ENCODE measurements around the gene ATXN1L. TPM values are rescaled to one million over a fixed set of nuclear protein-coding genes. Genes with fewer than 3 reads are reported as not detected.
"Not testable (repeated sequence)": the region's sequence is repeated elsewhere in the genome, so short reads cannot be mapped to it uniquely, and the experiment has no call there.

ATXN1L gene
- total RNA-seq, 1 donor from 2014 or later = 10.6 TPM

DNA sequence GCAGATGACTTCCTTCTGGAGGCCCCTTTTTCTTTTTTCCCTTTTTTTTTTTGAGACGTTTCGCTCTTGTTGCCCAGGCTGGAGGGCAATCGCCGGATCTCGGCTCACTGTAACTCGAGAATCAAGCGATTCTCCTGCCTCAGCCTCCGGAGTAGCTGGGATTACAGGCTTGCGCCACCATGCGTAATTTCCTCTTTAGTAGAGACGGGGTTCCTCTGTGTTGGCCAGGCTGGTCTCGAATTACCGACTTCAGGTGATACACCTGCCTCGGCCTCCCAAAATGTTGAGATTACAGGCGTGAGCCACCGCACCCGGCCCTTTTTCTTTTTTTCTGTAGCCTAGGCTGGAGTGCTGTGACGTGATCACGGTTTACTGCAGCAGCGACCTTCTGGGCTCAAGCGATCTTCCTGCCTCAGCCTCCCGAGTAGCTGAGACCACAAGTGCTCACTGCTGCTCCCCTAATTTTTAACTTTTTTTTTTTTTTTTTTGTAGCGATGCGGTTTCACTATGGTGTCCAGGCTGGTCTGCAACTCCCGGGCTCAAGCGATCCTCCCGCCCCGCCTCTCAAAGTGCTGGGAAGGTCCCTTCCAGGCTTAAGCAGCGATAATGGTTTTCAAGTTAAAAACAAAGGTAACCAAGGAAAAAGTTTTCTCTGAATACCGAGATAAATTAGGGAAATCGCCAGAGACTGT is 48.6 kb downstream of the ATXN1L start:
- DNase-seq (ENCODE audit: low read depth) = peak; percentile 56

DNA sequence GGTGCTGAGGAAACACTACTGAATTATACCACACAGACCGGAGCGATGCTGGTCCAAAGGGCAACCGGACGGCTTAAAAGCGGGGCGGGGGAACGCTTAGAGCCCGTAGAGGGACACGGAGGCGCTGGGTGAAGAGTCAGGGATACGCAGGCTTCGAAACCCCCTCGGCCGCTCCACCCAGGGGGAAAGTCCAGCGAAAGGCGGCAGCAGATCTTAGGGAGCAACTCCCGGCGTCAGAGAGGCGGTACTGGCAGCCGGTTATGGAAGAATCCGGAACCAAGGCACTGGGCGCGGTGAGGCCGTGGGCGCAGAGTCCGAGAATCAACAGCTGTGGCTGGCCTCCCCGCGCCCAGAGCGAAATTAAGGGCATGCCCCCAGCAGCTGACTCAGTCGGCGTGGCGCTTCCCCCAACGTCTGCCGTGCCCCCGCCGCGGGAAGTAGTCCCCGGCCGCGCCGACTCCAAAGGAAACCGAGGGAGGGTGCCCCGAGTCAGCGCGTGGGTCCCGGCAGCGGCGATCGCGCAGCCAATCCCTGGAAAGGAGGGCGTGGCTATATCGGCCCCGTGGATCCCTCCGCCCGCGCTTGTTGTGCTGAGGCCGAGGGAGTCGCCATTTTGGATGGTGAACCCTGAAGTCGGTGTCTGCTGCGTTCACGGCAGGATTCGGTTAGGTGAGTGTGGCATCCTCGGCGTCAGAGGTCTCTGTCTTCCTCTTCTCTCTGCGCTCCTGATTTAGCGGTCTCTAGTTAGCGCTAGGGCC is 49.3 kb downstream of the ATXN1L start, which contains the start of gene IST1:
Gene IST1 (plus strand): TSS at position 611 of the 758 bp plus-strand sequence. CDS start 20,110 bp downstream, outside the sequence.
- peak; percentile 99 for DNase-seq (ENCODE audit: low read depth)

DNA sequence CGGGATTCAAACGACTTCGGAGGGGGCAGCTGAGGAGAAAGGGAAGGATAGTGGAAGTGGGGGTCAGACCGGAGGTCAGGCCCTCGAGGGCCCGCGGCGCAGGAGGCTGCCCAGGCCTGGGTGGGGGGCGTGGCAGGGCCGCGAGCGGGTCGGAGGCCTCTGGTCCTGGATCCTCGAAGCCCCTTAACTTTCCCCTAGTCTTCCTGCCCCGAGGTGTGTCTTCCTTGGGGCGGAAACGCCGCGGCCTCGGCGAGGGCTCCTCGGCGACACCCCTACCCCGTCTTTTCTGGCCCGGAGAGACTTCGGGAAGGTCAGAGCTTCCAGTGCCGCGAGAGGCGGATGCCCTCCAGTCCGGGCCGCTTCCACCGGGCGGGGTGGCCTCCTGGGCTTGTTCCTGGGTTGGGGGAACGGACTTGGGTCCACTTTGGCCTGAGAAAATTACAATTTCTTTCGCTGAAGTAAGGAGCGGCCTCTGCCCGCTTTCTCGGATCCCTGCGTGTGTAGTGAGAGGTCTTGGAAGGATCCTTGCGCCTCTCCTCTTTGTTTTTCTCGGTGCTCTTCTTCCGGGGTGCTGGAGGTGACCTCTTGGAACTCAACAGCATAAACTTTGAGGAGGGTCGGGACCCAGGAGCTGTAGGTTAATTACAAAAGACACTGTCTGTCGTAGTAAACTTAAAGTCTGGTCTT is 50.0 kb downstream of the ATXN1L start:
- DNase-seq (ENCODE audit: low read depth) = peak; percentile 56

DNA sequence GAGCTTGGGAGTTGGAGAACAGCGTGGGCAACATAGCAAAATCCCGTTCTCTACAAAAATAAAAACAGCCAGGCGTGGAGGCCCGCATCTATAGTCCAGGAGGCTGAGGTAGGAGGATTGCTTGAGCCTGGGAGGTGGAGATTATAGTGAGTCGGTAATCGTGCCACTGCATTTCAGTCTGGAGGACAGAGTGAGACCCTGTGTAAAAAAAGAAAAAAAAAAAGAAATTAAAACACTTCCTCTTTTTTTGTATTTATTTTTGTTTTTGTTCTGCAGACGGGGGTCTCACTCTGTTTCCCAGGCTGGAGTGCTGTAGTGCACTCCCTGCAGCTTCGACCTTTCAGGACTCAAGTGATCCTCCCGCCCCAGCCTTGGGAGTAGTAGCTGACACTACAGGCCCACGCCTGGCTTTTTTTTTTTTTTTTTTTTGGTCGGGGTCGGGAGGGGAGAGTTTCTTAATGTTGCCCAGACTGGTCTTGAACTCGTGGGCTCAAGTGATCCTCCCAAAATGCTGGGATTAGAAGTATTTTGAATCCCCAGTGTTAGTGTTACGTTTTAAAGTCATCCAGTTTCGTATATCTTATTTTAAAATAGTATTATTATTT is 51.1 kb downstream of the ATXN1L start:
- no peak for DNase-seq (ENCODE audit: low read depth)

DNA sequence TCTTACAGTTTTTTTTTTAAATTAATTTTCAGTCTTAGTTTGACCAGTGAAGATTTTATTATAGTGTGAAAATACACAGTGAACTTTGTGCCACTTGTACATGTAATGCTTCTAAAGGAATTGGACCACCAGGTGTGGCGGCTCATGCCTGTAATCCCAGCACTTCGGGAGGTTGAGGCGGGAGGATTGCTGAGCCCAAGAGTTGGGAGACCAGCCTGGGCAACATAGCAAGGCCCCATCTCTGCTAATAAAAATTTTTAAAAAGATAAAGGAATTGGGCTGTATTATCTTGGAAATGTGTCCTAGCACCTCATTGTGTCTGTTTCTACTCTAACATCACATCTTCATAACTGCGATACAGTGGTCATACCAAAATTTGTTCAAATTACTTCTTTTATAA is 53.4 kb downstream of the ATXN1L start:
- DNase-seq (ENCODE audit: low read depth) = no peak

DNA sequence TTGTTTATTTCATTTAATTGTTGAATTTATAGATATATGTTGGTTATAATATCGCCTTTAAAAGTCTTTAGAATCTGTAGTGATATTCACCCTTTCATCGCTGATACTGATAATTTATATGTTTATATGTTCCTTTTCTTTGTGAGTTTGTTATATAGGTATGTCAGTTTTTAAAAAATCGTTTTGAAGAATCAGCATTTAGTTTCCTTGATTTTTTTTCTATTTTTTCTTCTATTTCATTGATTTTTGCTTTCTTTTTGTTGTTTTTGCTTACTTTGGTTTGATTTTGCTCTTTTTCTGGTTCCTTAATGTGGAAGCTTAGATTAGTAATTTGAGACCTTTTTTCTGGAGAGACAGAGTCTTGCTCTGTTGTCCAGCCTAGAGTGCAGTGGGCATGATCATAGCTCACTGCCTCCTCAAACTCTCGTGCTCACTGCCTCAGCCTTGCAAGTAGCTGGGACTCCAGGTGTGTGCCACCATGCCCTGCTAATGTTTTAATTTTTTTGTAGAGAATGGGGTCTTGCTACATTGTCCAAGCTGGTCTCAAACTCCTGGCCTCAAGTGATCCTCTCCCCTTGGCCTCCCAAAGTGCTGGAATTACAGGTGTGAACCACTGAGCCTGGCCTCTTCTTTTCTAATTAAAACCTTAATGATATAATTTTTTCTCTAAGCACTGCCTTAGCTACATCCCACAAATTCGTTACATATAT is 57.0 kb downstream of the ATXN1L start:
- DNase-seq (ENCODE audit: low read depth) = no peak

DNA sequence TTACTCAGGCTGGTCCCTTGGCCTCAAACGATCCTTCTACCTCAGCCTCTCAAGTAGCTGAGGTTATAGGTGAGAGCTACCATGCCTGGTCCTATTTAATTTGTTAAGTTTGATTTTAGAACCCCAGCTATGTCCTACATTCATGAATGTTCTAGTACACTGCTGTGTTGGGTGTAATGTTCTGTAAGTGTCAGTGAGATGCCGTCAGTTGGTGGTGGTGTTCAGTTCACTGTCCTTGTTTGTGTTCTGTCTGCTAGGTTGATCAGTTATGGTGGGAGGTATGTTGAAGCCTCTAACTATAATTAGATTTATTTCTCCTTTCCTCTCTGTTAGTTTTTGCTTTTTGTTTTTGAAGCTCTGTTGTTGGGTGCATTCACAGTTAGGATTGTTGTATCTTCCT is 57.8 kb downstream of the ATXN1L start:
- no peak for DNase-seq (ENCODE audit: low read depth)

DNA sequence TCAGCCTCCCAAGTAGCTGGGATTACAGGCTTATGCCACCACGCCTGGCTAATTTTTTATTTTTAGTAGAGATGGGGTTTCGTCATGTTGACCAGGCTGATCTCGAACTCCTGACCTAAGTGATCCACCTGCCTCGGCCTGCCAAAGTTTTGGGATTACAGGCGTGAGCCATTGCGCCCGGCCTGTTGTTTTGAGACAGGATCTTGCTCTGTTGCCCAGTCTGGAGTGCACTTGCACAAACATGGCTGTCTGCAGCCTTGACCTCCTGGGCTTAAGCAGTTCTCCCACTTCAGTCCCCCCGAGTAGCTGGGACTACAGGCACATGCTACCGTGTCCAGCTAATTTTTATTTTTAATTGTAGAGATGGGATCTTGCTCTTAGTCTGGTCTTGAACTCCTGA is 58.5 kb downstream of the ATXN1L start:
- no peak for DNase-seq (ENCODE audit: low read depth)

DNA sequence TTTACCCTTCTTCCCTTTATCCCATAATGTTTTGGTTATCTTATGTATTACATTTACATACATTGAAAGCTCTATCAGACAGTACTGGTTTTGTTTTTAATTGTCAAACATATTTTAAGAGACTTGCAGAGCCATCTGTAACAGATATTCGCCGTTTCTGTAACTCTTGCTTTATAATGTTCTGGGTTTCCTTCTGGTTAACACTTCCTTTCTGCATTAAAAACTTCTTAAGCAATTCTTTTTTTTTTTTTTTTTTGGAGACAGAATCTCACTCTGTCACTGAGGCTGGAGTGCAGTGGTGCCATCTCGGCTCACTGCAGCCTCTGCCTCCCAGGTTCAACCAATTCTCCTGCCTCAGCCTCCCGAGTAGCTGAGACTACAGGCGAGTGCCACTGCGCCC is 60.0 kb downstream of the ATXN1L start:
- not testable (repeated sequence) for DNase-seq (ENCODE audit: low read depth)

Other genes with a start within 250 kb of the ATXN1L start
- gene MARVELD3, start 219.8 kb upstream of the ATXN1L start, total RNA-seq = not detected in 2 replicates
- 6.9 and 9.1 TPM in 2 replicates for gene PHLPP2, start 121.3 kb upstream of the ATXN1L start, total RNA-seq
- 56.2 and 60.6 TPM in 2 replicates for gene AP1G1, start 37.1 kb upstream of the ATXN1L start, total RNA-seq
- gene ZNF821, start 38.2 kb downstream of the ATXN1L start, total RNA-seq = 5.3 and 7.1 TPM in 2 replicates
- 246 and 256 TPM in 2 replicates for gene IST1, start 49.6 kb downstream of the ATXN1L start, total RNA-seq
- not detected in 2 replicates for gene PKD1L3, start 154.4 kb downstream of the ATXN1L start, total RNA-seq
- 4.2 and 6.0 TPM in 2 replicates for gene DHODH, start 162.8 kb downstream of the ATXN1L start, total RNA-seq
- not detected in 2 replicates for gene HP, start 208.5 kb downstream of the ATXN1L start, total RNA-seq
- not detected in 2 replicates for gene HPR, start 217.2 kb downstream of the ATXN1L start, total RNA-seq
- gene TXNL4B, start 247.6 kb downstream of the ATXN1L start, total RNA-seq = 5.6 and 5.8 TPM in 2 replicates
- gene DHX38, start 247.9 kb downstream of the ATXN1L start, total RNA-seq = 30.5 and 40.5 TPM in 2 replicates

All from myocyte (in vitro differentiated cells).